Measurements from ENCODE around the gene UBE2QL1.
A peak's percentile ranks its signal among the peaks of the same experiment; 100 is the strongest.

The UBE2QL1 gene

DNA sequence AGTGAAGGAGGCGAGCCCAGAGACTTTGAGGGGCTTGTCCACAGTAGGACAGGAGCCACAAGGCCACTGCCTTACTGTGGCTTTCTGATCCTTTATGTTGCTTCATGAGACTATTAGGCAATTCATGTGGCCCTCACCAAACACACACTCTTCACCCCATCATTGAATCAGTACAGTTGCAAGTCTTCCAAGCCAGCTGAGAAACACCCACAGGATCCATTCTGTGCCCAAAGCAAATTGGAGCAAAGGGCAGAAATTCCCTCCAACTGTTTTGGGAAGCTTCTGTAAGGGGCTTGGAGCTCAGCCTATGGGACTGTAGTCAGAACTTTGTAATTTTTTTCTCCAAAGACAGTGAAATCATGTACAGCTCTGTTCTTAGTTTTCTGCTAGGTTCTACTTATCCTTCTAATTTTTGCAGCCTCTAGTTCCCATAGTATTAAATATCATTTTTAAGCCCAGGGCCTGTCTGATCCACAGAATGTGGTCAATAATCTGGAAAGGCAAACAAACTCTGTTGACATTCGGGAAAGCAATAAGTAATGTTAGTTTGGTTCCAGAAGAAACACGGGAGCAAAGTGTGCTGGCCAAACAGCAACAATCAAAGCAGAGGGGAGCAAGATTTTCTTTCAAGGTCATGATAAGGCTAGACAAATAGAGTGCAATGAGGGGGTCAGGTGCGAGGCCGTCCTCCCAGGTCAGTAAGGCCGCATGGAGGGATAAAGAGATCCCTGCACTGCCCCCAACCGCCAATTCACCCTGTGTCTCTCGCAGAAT, 47.0 kb downstream of the UBE2QL1 start:
- DNase-seq (ENCODE audit: low read depth) = no peak
- TF ChIP-seq, protein P1, sequence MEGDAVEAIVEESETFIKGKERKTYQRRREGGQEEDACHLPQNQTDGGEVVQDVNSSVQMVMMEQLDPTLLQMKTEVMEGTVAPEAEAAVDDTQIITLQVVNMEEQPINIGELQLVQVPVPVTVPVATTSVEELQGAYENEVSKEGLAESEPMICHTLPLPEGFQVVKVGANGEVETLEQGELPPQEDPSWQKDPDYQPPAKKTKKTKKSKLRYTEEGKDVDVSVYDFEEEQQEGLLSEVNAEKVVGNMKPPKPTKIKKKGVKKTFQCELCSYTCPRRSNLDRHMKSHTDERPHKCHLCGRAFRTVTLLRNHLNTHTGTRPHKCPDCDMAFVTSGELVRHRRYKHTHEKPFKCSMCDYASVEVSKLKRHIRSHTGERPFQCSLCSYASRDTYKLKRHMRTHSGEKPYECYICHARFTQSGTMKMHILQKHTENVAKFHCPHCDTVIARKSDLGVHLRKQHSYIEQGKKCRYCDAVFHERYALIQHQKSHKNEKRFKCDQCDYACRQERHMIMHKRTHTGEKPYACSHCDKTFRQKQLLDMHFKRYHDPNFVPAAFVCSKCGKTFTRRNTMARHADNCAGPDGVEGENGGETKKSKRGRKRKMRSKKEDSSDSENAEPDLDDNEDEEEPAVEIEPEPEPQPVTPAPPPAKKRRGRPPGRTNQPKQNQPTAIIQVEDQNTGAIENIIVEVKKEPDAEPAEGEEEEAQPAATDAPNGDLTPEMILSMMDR (conservative IDR thresholded peaks at IDR 0.05; ENCODE audit: low read length) = no peak
- H3K4me3 ChIP-seq (ENCODE audit: low read length) = no peak overlapping the region

DNA sequence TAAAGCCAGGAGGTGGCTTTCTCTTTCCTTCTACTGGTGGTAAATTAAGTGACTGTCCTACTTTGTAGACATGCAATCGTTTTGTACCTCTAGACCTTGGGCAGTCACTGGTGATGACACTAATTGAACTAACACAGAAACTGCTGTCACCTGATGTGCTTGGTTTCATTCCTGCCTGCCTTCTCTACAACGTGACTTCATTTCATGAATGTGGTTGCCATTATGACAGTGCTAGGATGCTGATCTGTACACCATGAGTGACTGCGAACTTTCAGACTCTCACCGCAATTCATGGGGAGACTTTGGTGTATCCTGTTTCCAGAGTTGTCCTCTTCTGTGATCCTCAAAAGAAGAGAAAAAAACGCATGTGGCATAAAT, 47.5 kb downstream of the UBE2QL1 start:
- no peak for DNase-seq (ENCODE audit: low read depth)
- TF ChIP-seq, protein P1 (conservative IDR thresholded peaks at IDR 0.05; ENCODE audit: low read length) = no peak
- no peak overlapping the region for H3K4me3 ChIP-seq (ENCODE audit: low read length)

DNA sequence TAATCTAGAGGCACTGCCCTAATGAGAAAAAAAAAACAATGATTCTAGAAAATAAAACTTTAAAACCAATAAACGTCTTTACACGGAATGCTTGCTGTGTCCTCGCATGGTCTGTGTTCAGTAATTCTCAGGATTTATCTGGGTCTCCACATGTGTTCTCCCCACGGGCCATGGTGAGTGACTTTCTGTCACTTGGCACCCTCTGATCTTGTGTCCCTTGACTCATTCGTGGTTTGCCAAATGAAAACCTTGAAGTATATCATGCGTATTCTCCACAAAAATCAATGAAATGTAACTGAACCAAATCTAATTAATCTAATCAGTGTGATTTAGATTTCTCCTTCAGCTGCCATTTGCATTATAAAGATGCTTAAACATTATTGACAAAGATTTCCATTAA, 48.0 kb downstream of the UBE2QL1 start:
- no peak overlapping the region for H3K4me3 ChIP-seq (ENCODE audit: low read length)
- TF ChIP-seq, protein P1 (conservative IDR thresholded peaks at IDR 0.05; ENCODE audit: low read length) = no peak
- DNase-seq (ENCODE audit: low read depth) = no peak

DNA sequence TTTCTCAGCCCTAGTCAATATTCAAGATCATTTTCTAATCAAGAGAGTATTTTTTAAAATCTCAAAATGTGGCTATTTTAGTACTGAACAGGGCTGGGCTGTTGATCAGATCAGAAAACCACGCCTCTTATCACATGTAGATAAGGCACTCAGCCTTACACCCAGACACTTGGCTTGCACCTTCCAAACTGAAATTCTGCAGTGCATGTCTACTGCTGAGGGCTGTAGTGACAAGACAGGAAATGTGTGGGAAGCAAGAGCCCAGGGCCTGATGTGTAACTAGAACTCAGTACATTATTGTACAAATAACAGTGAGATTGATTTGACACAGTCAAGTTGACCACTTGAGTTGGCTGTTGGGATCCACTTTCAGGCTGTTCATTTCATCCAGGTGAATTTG, 48.6 kb downstream of the UBE2QL1 start:
- H3K4me3 ChIP-seq (ENCODE audit: low read length) = no peak overlapping the region
- DNase-seq (ENCODE audit: low read depth) = no peak
- TF ChIP-seq, protein P1 (conservative IDR thresholded peaks at IDR 0.05; ENCODE audit: low read length) = no peak

DNA sequence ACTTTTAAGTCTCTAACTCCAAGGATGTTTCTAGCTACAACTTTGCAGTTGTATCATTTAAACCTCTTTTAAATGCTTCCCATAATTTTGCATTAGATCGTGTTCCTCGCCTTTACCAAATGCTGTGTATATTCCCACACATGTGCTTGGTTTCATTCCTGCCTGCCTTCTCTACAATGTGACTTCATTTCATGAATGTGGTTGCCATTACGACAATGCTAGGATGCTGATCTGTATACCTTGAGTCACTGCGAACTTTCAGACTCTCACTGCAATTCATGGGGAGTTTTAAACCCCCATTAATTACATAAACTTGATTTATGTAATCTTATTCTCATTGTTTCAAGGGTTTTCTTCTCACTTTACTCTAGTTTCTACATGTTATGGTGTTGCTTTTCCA, 50.3 kb downstream of the UBE2QL1 start:
- TF ChIP-seq, protein P1 (conservative IDR thresholded peaks at IDR 0.05; ENCODE audit: low read length) = no peak
- no peak overlapping the region for H3K4me3 ChIP-seq (ENCODE audit: low read length)
- DNase-seq (ENCODE audit: low read depth) = peak; percentile 4

DNA sequence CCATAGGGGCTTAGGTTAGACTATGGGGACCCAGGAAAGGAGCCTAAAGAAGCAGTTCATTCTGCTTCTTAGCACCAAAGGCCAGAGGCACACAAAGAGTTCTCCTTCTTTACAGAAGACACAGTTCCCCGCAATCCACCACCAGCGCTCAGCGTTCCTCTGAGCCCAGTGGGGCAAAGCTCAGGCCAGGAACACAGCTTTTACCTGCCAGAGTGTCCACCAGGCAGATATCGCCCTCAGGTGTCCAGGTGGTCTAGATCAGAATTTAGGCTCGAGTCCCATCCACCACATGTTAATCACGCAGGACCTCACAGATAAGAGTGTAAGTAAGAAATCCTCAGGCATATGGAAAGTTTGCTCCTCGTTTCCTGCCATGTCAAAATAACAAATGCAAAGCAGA, 53.0 kb downstream of the UBE2QL1 start:
- TF ChIP-seq, protein P1 (conservative IDR thresholded peaks at IDR 0.05; ENCODE audit: low read length) = no peak
- H3K4me3 ChIP-seq (ENCODE audit: low read length) = no peak overlapping the region
- no peak for DNase-seq (ENCODE audit: low read depth)

DNA sequence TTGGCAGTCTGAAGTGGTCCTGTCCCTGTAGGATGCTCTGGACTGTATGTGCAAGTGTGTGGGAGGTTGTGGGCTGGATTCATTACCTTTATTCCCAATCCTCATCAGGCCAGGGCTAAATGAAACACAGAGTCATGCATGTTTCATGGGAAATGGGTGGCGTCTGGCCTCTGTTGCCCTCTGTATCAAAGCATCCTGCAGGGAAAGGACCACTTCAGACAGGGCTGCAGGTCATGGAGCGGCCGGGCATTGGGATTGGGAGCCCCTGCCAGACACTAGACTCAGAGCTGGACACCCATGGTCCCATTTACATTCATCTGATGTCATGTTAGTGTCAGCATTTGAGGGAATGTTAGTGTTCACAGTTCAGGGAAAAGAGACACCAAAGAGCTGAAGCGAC, 53.8 kb downstream of the UBE2QL1 start:
- TF ChIP-seq, protein P1 (conservative IDR thresholded peaks at IDR 0.05; ENCODE audit: low read length) = no peak
- no peak overlapping the region for H3K4me3 ChIP-seq (ENCODE audit: low read length)
- DNase-seq (ENCODE audit: low read depth) = no peak

All from AG10803 (cell line).